Measurements from ENCODE around the gene PYCR2.

- TF ChIP-seq CTCF (IDR thresholded peaks at IDR 0.05) (no peak), POLR2A (IDR thresholded peaks at IDR 0.05) (no peak)
Observed at GRCh38 chr1:225965231-225965630, 41.2 kb upstream of the PYCR2 start.

Measured in body of pancreas (tissue), 4 donors.